K562 (cell line): ENCODE measurements around the gene TLR8. TPM values are rescaled to one million over a fixed set of nuclear protein-coding genes. Genes with fewer than 3 reads are reported as not detected.

Source experiments
- CGGBP1 ChIP-seq: fragments of 250-450 bp; sonication (Bioruptor Pico); IDR thresholded peaks from 2 replicates; pipeline ENCODE4 v1.9.0; 2021; ENCODE audit warnings: mild to moderate bottlenecking
- E2F3 ChIP-seq: fragments of 250-450 bp; sonication (Bioruptor Pico); IDR thresholded peaks from 2 replicates; pipeline ENCODE4 v1.4.0; 2020; ENCODE audit warnings: mild to moderate bottlenecking
- ELF4 ChIP-seq: fragments of 450-650 bp; formaldehyde crosslinking; IDR thresholded peaks from 2 replicates; pipeline ENCODE4 v1.4.0; 2022; ENCODE audit warnings: missing genetic modification characterization
- ETS1 ChIP-seq: conservative IDR thresholded peaks from 2 replicates; pipeline ENCODE4 v1.6.1; 2011; ENCODE audit warnings: low read depth, mild to moderate bottlenecking, low read length; ENCODE audit not compliant: control insufficient read depth
- KAT7 ChIP-seq: sonication (generic); formaldehyde crosslinking; IDR thresholded peaks from 2 replicates; pipeline ENCODE4 v1.8.0; 2022; ENCODE audit warnings: missing genetic modification reagents, mild to moderate bottlenecking, borderline replicate concordance
- KDM4B ChIP-seq, 2 experiments: fragments of 450-650 bp in 1 of 2; sonication (generic) in 1 of 2; IDR thresholded peaks; 2 replicates each; pipeline ENCODE4 v1.6.1; 2016 to 2017; ENCODE audit warnings: borderline replicate concordance in 2 of 2, antibody characterized with exemption in 1 of 2, low read depth in 1 of 2, mild to moderate bottlenecking in 1 of 2
- MEF2D ChIP-seq: conservative IDR thresholded peaks from 2 replicates; pipeline ENCODE4 v1.6.1; 2016; ENCODE audit warnings: low read depth, missing genetic modification characterization, missing compliant biosample characterization
- MEIS2 ChIP-seq: fragments of 450-650 bp; IDR thresholded peaks from 2 replicates; pipeline ENCODE4 v1.6.1; 2014; ENCODE audit warnings: mild to moderate bottlenecking; ENCODE audit not compliant: partially characterized antibody
- MITF ChIP-seq: IDR thresholded peaks from 2 replicates; pipeline ENCODE4 v1.6.1; 2014; ENCODE audit warnings: antibody characterized with exemption
- NFE2 ChIP-seq: IDR thresholded peaks from 2 replicates; pipeline ENCODE4 v1.6.1; 2014; ENCODE audit warnings: antibody characterized with exemption, low read depth
- PHF21A ChIP-seq: fragments of 450-650 bp; IDR thresholded peaks from 2 replicates; pipeline ENCODE4 v1.6.1; 2017; ENCODE audit warnings: low read depth, borderline replicate concordance
- RBM14 ChIP-seq: fragments of 200-400 bp; formaldehyde crosslinking; IDR thresholded peaks from 2 replicates; pipeline ENCODE4 v1.6.1; 2018; ENCODE audit warnings: low read depth, mild to moderate bottlenecking, low read length, moderate library complexity, borderline replicate concordance; ENCODE audit not compliant: insufficient read depth
- REST ChIP-seq, 2 experiments: fragments of 450-650 bp; formaldehyde crosslinking in 1 of 2; IDR thresholded peaks; 2 replicates each; pipeline versions ENCODE4 v1.4.0 to v1.6.1; 2014 to 2020; ENCODE audit warnings: mild to moderate bottlenecking in 2 of 2, borderline replicate concordance in 1 of 2, low read depth in 1 of 2
- ZNF589 ChIP-seq: fragments of 200-800 bp; sonication (Bioruptor generic); IDR thresholded peaks from 2 replicates; pipeline ENCODE4 v1.6.1; 2016; ENCODE audit warnings: low read depth, missing genetic modification characterization, missing compliant biosample characterization
- ZNF75A ChIP-seq: fragments of 450-650 bp; formaldehyde crosslinking; IDR thresholded peaks from 2 replicates; pipeline ENCODE4 v1.4.0; 2020; ENCODE audit warnings: mild to moderate bottlenecking
- ZNF778 ChIP-seq: fragments of 450-650 bp; formaldehyde crosslinking; IDR thresholded peaks from 2 replicates; pipeline ENCODE4 v1.4.0; 2020; ENCODE audit warnings: mild to moderate bottlenecking, moderate library complexity
- polyA plus RNA-seq, 8 experiments: library from polyadenylated mRNA; depleted of rRNA in 4 of 8; stranded (reverse) in 5 of 8; unstranded in 3 of 8; fragments of >200 nt; fragmentation: Nextera tagmentation in 2 of 8; fragmentation: Illumina TruSeq in 1 of 8; extraction: Ambion mirVana in 2 of 8; extraction: Trizol in 1 of 8; gene quantifications; 2 replicates each; pipeline versions ENCODE4 v1.2.1 to v1.2.3, GENCODE V29; 2011 to 2014; ENCODE audit warnings: inconsistent platforms in 1 of 8, missing spikeins in 1 of 8
- total RNA-seq, 7 experiments: library from RNA; depleted of rRNA in 6 of 7; stranded (reverse); fragments of >200 nt in 6 of 7; fragmentation: Illumina TruSeq in 2 of 7; extraction: Trizol in 2 of 7; gene quantifications; 2 replicates each; pipeline versions ENCODE4 v1.2.1 to v1.2.3, GENCODE V29; 2011 to 2021; ENCODE audit warnings: low replicate concordance in 1 of 7

Gene TLR8
- total and polyA plus RNA-seq, 9 of the 15 experiments (the other 6 are each of a cell fraction or from before 2014, with no cell fraction given), result not detected

DNA sequence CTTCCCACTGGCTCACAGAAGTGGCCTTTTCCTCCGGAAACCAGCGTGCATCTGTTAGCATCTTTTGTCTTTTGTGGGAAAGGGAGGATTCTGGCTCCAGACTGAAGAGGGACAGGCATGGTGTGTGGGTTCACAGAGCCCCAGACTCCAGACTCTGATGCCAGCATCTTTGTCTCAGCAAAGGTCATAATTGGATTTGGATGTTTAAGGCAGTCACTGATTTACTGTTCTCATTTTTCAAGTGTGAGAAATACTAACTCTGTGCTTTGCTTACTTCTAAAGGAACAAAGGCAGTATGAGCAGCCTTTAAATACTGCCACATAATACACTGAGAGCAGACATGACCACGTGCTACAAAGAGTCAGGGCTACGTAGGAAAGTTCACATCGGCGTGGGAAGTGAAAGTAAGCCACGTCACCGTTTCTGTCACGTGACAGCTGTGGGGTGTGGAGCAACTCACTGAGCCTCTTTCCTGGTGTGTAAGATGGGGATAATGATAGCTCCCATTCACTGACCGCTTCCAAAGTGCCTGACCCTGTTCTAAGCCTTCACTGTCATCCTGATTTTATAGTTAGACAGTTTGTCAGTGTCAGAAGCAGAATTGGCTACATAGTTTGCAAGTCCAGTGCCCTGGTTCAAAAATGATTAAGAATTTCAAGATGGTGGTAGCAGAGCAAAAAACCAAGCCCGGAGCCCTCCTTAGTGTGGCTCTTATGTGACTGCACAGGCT is 43.7 kb downstream of the TLR8 start (continued):
- TF ChIP-seq MITF (peak; percentile 65; the same call in 1 of the 2 replicates), NFE2 (peak; percentile 38; the same call in 1 of the 2 replicates), KAT7 (CRISPR knock-in tag) (no peak), ZNF778 (CRISPR knock-in tag) (no peak), ZNF589 (CRISPR knock-in tag) (0 out of 2 replicates have a peak, but pooled peaks have one; percentile 30), CGGBP1 (CRISPR knock-in tag) (no peak), PHF21A (no peak), ELF4 (CRISPR knock-in tag) (no peak), KDM4B (IDR thresholded peaks at IDR 0.05; ENCODE audit: borderline replicate concordance in 2 of 2, low read depth in 1 of 2) (no peak), MEF2D (tag) (peak; percentile 70; the same call in 1 of the 2 replicates), MEIS2 (peak; percentile 54), E2F3 (CRISPR knock-in tag) (no peak), RBM14 (no peak), ZNF75A (no peak), ETS1 (no peak), REST (IDR thresholded peaks at IDR 0.05; ENCODE audit: borderline replicate concordance) (peak; percentile 67), REST (CRISPR knock-in tag; IDR thresholded peaks at IDR 0.05; ENCODE audit: low read depth) (no peak)
